Posterior vena cava (tissue), 2 donors: ENCODE measurements around the gene STK24. TPM values are rescaled to one million over a fixed set of nuclear protein-coding genes. Genes with fewer than 3 reads are reported as not detected.

Source experiments
- DNase-seq: peaks from one replicate; pipeline ENCODE4 v3.0.0-alpha.2; 2020; ENCODE audit warnings: low spot score
- intact Hi-C, 2 donors: fragments of 100-400 bp; cut with DNase I; formaldehyde crosslinking; loops; one replicate each; pipeline versions ENCODE4 v1.14.1 to v1.14.2; 2022 to 2023
- total RNA-seq, 2 donors: library from RNA; stranded (reverse); fragmentation: NEBNext Ultra II Directional; extraction: Animal tissue kit (Norgen Biotek cat#: 25700); gene quantifications; one replicate each; pipeline ENCODE4 v1.2.1, GENCODE V29; 2021
- donor health status: DM: yes; HTN: yes; CAD: no.
- donor health status: DM: yes; HTN: yes; CAD: no.

The STK24 gene
- total RNA-seq, 2 donors from 2014 or later, result 57.3 to 62.6 TPM

GRCh38 chr13:98505217-98505616 is 71.7 kb downstream of the STK24 start:
- intact Hi-C loops, result loop anchor here in 1 of 2 donors (10.0 kb wide), 1 partner anchor 70 kb away; the partner anchor contains the start of gene STK24
- no peak for DNase-seq

GRCh38 chr13:98504371-98504963 is 72.4 kb downstream of the STK24 start:
- intact Hi-C loops, result loop anchor here in 1 of 2 donors (10.0 kb wide), 1 partner anchor 70 kb away; the partner anchor contains the start of gene STK24
- no peak for DNase-seq

- no peak for DNase-seq
- intact Hi-C loops, result loop anchor here in 1 of 2 donors (10.0 kb wide), 1 partner anchor 71 kb away; the partner anchor contains the start of gene STK24
These were observed 72.9 kb downstream of the STK24 start for GRCh38 chr13:98504029-98504351.

- intact Hi-C loops, result loop anchor here in 1 of 2 donors (10.0 kb wide), 1 partner anchor 71 kb away; the partner anchor contains the start of gene STK24
- DNase-seq, result no peak
These were observed 73.5 kb downstream of the STK24 start for GRCh38 chr13:98503175-98504028.

GRCh38 chr13:98500963-98501421 is 75.9 kb downstream of the STK24 start:
- no peak for DNase-seq
- intact Hi-C loops, result loop anchor here in 1 of 2 donors (10.0 kb wide), 1 partner anchor 74 kb away; the partner anchor contains the start of gene STK24

GRCh38 chr13:98496966-98497365 is 79.9 kb downstream of the STK24 start:
- no peak for DNase-seq
- intact Hi-C loops, result no loop called here

- intact Hi-C loops, result no loop called here
- DNase-seq, result no peak
These were observed 80.5 kb downstream of the STK24 start for GRCh38 chr13:98496479-98496791.

- intact Hi-C loops, result no loop called here
- DNase-seq, result no peak
These were observed 81.1 kb downstream of the STK24 start for GRCh38 chr13:98495627-98496478.

GRCh38 chr13:98494769-98495168 is 82.1 kb downstream of the STK24 start:
- DNase-seq, result no peak
- intact Hi-C loops, result no loop called here

- intact Hi-C loops, result no loop called here
- DNase-seq, result no peak
These were observed 83.7 kb downstream of the STK24 start for GRCh38 chr13:98493042-98493712.

GRCh38 chr13:98492335-98493041 is 84.4 kb downstream of the STK24 start:
- intact Hi-C loops, result no loop called here
- DNase-seq, result no peak

GRCh38 chr13:98490866-98491265 is 86.0 kb downstream of the STK24 start:
- intact Hi-C loops, result no loop called here
- DNase-seq, result no peak

GRCh38 chr13:98490195-98490836 is 86.6 kb downstream of the STK24 start:
- DNase-seq, result no peak
- intact Hi-C loops, result no loop called here

- intact Hi-C loops, result loop anchor here in 1 of 2 donors (10.0 kb wide), 1 partner anchor 55 kb away; no protein-coding TSS in a partner anchor
These were observed 87.3 kb downstream of the STK24 start for GRCh38 chr13:98489446-98490194.

GRCh38 chr13:98488736-98489135 is 88.2 kb downstream of the STK24 start:
- intact Hi-C loops, result loop anchor here in 1 of 2 donors (10.0 kb wide), 1 partner anchor 56 kb away; no protein-coding TSS in a partner anchor
- no peak for DNase-seq

More at GRCh38 chr13:98489446-98490194, 87.3 kb downstream of the STK24 start:
- no peak for DNase-seq

GRCh38 chr13:98487522-98487921 is 89.4 kb downstream of the STK24 start:
- intact Hi-C loops, result loop anchor here in 1 of 2 donors (10.0 kb wide), 1 partner anchor 57 kb away; no protein-coding TSS in a partner anchor
- no peak for DNase-seq

GRCh38 chr13:98487016-98487415 is 89.9 kb downstream of the STK24 start:
- intact Hi-C loops, result loop anchor here in 1 of 2 donors (10.0 kb wide), 1 partner anchor 58 kb away; no protein-coding TSS in a partner anchor
- DNase-seq, result no peak
